VCaP (cell line): ENCODE data around the gene PHF19.

ENCODE experiments used
- H3K27ac ChIP-seq: fragments of 450-650 bp; 2 replicates; pipeline ENCODE4 v1.5.1; 2017
- CTCF ChIP-seq: fragments of 450-650 bp; conservative IDR thresholded peaks from 2 replicates; pipeline ENCODE4 v1.5.1; 2017; ENCODE audit warnings: mild to moderate bottlenecking, moderate library complexity

The PHF19 gene

GRCh38 chr9:120916588-120916987, 39.6 kb upstream of the PHF19 start:
- peak overlapping the region; percentile 74 for H3K27ac ChIP-seq
- TF ChIP-seq CTCF: peak; percentile 74

- H3K27ac ChIP-seq: peak overlapping the region; percentile 74
Observed at GRCh38 chr9:120915854-120916470, 39.0 kb upstream of the PHF19 start.

GRCh38 chr9:120914953-120915352, 38.0 kb upstream of the PHF19 start:
- H3K27ac ChIP-seq: peak overlapping the region; percentile 74
- no peak for TF ChIP-seq CTCF

More at GRCh38 chr9:120915854-120916470, 39.0 kb upstream of the PHF19 start:
- TF ChIP-seq CTCF: no peak

GRCh38 chr9:120914396-120914795, 37.4 kb upstream of the PHF19 start:
- peak overlapping the region; percentile 74 for H3K27ac ChIP-seq
- no peak for TF ChIP-seq CTCF

- TF ChIP-seq CTCF: no peak
- no peak overlapping the region for H3K27ac ChIP-seq
Observed at GRCh38 chr9:120913647-120914264, 36.8 kb upstream of the PHF19 start.

GRCh38 chr9:120912958-120913646, 36.1 kb upstream of the PHF19 start:
- no peak for TF ChIP-seq CTCF
- H3K27ac ChIP-seq: no peak overlapping the region

- H3K27ac ChIP-seq: no peak overlapping the region
- no peak for TF ChIP-seq CTCF
Observed at GRCh38 chr9:120911295-120911837, 34.4 kb upstream of the PHF19 start.
